NCI-H128 (cell line): ENCODE results near the gene TOB1.

Experiments
- DNase-seq: peaks from one replicate; lab custom pipeline; 2025; ENCODE audit not compliant: unreplicated experiment; lab: John Stamatoyannopoulos, UW

TOB1 gene

GRCh38 chr17:50847566-50847965 lies 18.6 kb downstream of the TOB1 start:
- DNase-seq: no peak

- DNase-seq: no peak
Measured at GRCh38 chr17:50845240-50846147, 20.7 kb downstream of the TOB1 start.

GRCh38 chr17:50844117-50844700 lies 21.9 kb downstream of the TOB1 start:
- no peak for DNase-seq

- DNase-seq: no peak
Measured at GRCh38 chr17:50843150-50843905, 22.8 kb downstream of the TOB1 start.

GRCh38 chr17:50842506-50843149 lies 23.5 kb downstream of the TOB1 start:
- no peak for DNase-seq

GRCh38 chr17:50841949-50842354 lies 24.2 kb downstream of the TOB1 start:
- DNase-seq: peak; percentile 37

GRCh38 chr17:50841277-50841948 lies 24.7 kb downstream of the TOB1 start:
- DNase-seq: no peak

- no peak for DNase-seq
Measured at GRCh38 chr17:50840311-50840851, 25.8 kb downstream of the TOB1 start.

GRCh38 chr17:50839591-50840310 lies 26.4 kb downstream of the TOB1 start:
- no peak for DNase-seq

- no peak for DNase-seq
Measured at GRCh38 chr17:50837980-50838954, 27.9 kb downstream of the TOB1 start.

GRCh38 chr17:50837286-50837979 lies 28.7 kb downstream of the TOB1 start:
- no peak for DNase-seq

GRCh38 chr17:50836826-50837225 lies 29.3 kb downstream of the TOB1 start:
- DNase-seq: no peak

GRCh38 chr17:50835301-50836234 lies 30.6 kb downstream of the TOB1 start, which contains the start of gene WFIKKN2:
WFIKKN2 (plus strand) TSS chr17:50835586; CDS start chr17:50835938, 352 bp downstream.
- no peak for DNase-seq

- DNase-seq: no peak
Measured at GRCh38 chr17:50834429-50835300, 31.5 kb downstream of the TOB1 start.

- no peak for DNase-seq
Measured at GRCh38 chr17:50833510-50834428, 32.4 kb downstream of the TOB1 start.
